HG02759 (cell line): ENCODE data around the gene CHST12.
A peak's percentile ranks its signal among the peaks of the same experiment; 100 is the strongest.

Source experiments
- ATAC-seq: cut with Tn5 transposase; IDR thresholded peaks from one replicate; pipeline ENCODE4 v1.9.1; 2021; ENCODE audit warnings: mild to moderate bottlenecking, moderate library complexity; ENCODE audit not compliant: unreplicated experiment

CHST12 gene

DNA sequence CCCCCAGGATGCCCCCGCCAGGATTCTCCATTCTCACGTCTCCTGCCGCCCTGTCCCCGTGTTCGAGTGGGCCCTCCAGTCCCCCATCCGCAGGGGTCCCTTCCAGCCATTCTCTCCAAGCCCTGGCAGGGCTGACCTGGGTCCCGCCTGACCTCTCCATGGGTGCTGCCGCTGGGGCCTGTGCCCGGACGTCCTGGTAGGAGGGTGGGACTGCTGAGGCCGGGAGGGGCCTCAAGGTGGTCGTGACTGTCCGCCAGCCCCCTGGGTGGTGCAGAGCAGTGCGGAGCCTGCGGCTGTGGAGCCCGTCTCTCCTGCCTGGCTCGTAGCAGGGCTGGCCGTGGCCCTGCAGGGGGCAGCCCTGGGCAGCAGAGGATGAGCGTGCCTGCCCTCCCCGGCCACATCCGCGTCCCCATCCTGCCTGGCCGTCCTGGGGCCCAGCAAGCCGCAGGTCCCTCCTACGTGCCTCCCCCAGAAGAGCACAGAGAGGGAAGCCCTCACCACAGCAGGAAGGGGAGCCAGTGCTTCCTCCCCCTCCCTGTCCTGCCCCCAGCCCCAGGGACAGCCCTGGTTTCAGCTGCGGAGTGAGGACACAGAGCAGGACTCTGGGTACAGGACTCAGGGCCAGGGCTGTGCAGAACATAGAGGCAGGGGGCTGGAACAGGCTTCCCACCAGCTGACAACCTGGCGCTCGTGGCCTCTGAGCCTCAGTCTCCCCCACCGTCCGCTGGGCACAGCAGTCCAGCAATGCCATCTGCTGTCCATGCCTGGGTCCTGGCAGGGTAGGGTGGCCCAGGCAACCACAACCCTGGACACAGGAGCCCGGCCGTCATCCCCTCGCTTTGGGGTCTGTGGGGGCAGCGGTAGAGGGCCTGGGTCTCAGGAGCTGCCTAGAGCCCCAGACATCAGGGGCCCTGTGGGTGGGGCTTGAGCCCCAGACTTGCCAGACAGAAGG, 74.3 kb downstream of the CHST12 start:
- peak; percentile 57 for ATAC-seq

DNA sequence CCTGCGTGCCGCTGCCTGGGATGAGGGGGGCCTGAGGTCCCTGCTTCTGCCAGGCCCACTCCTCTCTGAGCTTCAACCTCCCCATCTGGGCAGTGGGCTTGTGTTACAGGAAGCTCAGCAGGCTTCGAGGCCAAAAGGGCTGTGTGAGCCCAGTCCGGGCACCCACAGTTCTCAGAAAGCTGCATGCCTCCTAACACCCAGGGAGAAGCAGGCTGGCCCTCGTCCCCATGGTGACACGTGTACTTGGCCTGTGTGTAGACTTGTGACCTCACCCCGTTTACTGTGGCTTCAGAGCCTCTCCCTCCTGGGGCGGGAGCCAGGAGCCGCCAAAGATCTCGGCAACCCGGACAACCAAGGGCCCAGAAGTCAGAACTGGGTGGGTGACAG, 75.0 kb downstream of the CHST12 start:
- ATAC-seq = no peak

DNA sequence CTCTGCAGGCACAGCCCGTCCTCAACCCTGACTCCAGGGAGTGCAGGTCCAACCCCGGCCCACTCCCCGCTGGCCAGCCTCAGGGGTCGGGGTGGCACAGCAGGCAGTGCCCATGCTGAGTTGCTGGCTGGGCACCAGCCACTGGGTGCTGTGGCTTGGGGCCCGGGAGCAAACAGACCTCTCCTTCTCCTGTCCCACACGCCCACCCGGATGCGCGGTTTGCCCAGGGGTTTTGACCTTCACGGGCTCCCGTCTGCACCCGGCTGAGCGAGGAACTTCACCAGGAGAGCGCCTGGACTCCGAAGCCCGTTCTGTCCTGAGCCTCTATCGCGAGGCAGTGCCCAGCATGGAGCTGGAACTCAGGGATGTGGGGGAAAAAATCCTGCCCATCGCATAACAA, 75.4 kb downstream of the CHST12 start:
- ATAC-seq = no peak

DNA sequence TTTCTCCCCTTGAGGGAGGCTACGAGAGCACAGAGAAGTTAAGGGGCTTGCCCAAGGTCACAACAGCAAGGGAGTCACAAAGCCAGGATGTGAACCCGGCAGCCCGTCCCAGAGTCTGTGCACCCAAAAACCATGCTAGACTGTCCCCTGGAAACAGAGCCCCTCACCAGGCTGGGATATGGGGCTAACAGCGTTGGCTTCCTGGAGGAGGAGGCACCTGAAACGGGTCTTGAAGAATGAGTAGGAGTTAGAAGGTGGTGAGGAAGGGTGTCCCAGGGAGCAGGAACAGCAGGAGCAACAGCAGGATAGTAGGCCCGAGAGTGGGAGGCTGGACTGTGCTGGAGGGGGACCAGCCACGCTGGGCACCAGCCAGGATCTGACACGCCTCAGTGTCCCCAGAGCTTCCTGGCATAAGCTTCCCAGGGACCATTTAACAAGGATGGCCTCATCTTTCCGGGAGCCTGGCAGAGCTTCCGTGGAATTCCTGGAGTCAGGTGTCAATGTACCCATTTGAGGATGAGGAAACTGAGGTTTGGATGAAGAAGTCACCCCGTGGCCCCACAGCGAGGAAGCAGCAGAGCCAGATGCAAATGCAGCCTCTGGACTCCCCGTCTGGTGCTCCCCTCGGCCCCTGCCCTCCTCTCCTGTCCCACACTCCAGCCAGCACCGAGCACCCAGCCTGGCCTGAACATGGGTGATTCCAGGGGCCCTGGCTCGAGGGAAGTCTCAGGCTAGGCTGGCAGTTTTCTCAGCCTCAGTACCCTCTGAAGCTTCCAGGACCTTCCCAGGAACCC, 76.1 kb downstream of the CHST12 start:
- ATAC-seq = no peak

DNA sequence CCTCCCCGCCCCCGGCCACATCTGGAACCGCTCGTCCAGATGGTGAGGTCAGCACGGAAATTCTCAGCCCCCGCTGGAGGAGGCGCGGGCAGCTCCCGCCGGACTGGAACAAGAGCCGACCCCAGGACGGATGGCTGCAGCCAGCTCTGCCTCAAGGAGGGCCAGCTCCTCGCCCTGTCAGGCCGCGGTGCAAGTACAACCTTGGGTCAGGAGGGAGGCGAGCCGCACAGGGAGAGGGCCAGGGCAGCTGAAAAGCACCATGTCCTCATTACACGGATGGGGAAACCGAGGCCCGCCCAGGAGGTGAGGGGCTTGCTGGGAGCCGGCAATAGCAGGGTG, 76.6 kb downstream of the CHST12 start:
- no peak for ATAC-seq

DNA sequence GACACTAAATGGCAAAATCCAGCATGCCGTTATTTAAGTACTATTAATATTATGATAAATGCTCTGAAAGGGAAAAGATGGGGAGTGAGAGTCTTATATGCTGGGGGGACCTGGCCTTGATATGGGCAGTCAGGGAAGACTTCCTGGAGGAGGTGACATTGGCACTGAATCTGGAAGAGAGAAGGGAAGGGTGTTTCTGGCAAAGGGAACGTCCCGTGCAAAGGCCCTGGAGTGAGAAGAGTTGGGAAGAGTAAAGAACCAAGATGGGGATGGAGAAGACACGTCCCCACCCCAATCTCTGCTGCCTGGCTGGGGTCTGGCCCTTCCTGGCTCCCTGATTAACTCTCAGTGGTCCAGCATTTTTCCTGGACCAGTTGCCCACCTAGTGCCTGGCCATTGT, 77.8 kb downstream of the CHST12 start:
- no peak for ATAC-seq

DNA sequence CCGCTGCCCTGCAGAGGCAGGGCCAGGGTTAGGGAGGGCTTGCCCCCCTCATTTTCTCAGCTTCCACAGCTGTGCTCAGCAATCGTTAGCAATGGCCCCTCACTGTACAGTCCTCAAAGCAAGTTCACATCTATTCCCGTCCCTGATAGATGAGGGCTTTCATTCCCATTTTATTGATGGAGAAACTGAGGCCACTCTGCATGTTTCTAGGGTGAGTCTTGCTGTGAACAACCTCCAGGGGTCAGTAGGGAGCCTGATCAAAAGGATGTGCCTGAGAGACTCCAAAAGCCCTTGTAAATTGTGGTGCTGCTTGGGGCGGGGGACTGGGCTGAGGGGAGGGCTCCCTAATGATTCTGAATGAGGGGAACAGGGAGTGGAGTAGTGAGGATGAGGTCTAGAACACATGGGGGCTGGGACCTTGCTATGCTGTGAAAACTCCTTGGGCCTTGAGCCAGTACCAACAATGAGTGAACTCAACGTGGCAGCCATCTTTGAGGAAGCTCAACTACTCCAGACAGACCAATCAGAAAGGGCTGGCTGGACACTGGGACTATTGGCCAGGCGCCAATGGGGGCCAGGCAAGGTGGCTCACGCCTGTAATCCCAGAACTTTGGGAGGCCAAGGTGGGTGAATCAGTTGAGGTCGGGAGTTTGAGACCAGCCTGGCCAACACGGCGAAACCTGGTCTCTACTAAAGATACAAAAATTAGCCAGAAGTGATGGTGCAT, 79.5 kb downstream of the CHST12 start:
- no peak for ATAC-seq

DNA sequence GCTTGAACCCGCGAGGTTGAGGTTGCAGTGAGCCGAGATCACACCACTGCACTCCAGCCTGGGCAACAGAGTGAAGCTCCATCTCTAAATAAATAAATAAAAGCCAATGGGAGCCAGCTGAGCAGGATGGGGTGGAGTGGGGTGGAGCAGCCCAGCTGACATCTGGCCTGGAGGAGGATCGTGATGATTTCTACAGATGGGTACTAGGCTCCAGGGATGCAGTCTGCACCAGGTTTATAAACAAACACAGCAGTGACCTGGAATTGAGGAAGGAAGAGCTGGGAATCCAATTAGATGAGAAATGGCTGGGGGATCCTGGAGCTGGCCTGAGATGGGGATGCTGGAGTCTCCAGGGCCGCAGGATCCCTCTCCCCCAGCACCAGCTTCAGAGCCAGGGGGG, 80.1 kb downstream of the CHST12 start:
- no peak for ATAC-seq

DNA sequence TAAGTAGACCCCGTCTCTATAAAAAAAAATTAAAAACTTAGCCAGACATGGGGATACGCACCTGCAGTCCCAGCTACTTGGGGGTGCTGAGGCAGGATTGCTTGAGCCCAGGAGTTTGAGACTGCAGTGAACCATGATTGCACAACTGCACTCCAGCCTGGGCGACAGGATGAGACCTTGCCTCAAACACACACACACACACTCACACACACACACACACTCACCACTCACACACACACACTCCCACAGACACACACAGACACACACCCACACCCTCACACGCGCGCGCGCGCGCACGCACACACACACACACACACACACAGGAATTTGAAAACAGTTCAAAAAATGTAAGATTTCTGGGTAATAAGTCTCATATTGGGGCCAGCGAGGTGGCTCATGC, 81.5 kb downstream of the CHST12 start:
- ATAC-seq = no peak

DNA sequence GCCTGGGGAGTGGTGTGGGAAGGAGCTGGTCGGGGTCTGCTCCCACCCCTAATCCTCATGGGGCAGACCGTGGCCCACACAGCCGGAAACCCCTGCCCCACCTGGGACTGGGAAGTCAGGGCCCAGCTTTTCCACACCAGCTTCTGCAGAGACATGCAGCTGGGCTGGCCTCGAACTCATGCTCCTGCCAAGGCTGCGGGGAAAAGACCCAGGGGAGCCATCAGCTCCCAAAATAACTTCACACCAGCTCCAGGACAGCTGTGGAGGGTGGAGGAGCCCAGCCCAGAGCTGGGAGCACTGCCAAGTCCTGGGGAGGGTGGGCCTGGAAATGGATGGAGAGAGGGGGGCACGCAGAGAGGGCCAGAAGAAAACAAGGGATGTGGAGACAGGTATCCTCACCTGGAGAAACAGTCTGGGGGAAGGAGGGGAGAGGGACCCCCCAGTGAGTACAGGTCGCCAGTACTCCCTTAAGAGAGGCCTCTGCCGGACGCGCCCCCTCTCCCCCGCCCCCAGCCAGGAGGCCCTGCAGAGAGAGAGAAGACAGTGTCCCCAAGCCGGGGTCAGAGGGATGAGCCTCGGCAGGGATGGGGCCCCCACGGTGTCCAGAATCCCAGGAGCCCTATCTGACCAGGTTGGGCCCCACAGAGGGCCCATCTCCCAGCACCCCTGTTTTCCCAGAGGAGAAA, 84.3 kb downstream of the CHST12 start:
- ATAC-seq = no peak

DNA sequence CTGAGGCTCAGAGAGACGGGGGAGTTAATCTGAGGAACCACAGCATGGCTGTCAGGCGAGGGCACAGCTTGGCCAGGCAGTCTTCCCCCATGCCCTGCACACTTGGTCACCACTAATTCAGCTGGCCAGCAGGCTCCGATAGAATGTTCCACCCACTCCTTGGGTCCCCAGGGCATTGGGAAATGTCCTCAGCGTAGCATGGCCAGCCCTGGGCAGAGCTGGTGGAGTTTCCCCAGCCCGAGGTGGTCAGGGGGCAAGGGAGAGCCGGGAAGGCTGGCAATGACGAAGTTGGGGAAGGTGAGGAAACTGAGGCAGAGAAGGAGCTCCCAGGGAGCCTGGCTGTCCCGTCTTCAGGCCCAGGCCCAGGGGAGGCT, 84.8 kb downstream of the CHST12 start:
- ATAC-seq = no peak

DNA sequence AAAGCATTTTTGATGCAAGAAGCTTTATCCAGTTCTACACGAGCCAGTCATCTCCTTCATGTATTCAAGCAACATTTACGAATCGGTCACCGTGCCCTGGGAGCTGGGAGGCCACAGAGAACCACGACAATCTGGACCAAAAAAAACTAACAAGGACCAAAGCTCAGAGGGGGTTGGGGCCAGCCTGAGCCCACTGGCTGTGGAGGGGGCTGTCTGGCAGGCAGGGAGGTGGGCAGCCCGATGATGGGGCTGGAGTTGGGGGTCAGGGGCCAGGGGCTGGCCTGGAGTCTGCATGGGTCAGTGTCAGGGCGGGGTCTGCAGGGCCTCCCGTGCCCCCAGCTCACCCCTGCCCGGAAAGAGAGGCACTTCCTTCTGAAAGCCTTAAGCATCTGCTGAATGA, 85.3 kb downstream of the CHST12 start:
- no peak for ATAC-seq

DNA sequence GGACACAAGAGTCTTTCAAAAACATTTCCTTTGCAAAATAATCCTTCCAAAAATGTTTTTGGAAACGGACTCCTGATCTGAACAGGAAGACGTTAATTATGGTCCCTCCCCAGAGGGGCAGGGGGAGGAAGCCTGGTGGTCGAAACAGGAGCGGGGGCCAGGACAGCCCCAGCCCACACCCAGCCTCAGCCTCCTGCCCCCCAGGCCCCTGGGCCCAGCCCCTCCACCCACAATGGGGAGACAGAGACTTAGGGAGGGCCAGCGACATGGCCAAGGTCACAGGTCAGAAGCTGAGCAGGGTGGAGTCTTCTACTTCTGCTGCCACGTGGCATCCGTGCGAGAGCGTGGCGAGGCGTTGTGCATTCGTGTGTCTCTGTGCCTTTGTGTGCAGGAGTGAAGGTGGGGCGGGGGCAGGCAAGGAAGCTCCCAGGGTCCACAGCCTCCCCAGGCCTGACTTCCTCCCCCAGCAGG, 86.8 kb downstream of the CHST12 start:
- ATAC-seq = no peak

DNA sequence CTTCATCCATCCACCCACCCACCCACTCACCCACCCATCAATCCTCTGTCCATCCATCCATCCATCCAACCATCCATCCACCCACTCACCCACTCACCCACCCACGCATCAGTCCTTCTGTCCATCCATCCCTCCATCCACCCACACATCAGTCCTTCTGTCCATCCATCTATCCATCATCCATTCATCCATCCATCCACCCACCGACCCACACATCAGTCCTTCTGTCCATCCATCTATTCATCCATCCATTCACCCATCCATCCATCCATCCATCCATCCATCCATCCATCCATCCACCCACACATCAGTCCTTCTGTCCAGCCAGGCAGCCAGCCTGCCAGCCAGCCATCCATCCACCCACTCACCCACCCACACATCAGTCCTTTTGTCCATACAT, 88.6 kb downstream of the CHST12 start:
- ATAC-seq = no peak

DNA sequence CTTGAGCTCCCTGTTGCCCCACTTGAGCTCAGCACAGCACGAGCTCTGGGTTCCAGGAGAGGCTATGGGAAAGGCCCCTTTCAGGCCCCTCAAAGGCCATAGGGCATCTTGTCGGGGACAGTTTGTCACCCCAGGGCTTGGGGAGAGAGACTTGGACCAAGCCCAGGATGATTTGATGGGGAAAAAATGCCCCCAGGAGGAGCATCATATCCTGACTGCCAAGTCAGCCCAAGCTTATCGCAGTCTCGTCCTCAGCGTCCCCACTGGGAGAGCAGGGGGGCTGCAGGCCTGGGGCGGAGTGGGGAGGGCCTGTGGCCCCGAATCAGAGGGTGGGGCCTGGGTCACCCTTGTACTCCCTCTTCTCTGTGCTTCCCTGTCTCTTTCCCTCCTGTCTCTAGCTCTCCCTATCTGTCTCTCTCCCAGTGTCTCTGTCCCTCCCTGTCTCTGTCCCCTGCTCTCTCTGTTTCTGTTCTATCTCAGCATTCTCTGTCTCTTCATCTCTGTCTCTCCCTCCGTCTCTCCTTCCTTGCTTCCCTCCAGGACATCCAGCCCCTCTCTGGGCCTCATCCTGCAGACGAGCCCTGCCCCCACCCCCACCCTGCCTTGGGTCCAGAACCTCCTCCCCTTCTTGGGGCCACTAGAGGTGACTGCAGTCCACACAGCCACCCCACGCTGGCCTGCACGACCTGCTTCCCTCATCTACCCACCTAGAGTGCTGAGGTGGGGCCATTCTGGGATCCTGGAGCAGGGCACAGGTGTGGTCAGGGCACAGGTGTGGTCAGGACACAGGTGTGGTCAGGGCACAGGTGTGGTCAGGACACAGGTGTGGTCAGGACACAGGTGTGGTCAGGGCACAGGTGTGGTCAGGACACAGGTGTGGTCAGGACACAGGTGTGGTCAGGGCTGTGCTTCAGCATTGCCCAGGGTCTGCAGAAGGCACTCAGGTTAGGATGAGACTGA, 90.1 kb downstream of the CHST12 start:
- ATAC-seq = no peak

DNA sequence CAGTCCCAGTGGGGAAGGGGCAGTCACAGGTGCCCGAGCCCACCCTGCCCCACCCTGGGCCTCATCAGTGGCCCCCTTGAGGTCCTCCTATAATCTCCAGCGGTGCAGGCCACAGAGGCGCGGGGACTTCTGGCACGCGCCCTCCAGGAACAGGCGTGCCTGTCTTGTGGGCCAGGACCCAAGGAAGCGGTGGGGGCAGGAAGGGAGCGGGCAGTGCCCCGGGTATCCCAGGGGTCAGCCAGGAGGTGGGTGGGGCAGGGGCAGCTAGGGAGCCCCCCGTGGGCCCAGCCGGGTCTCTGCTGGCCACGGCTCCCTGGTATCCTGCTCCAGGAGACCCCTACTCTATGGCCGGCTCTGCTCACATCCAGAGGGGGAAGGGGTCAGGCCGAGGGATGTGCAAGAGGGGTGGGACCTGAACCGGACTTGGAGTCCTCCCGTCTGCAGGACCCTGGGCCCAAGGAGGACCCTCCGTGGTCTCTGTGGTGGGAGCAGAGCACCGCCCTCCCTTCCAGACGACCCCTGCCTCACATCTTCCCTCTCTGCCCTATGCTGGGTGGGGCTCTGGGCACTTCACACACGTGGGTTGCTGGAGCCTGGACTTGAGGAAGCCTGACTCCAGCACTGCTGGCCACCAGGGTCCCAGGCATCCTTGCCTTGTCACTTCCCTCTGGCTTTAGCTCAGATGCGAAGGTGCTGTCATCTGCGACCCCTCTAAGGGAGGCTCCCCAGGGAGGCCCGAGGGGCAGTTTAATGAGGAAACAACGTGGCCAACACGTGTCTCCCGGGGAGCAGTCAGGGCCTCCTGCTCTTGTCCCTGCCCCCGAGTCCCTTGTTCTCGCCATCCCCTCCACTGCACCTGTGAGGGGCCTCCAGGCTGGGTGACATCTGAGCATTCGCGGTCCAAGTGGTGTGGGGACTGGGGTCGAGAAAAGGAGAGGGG, 91.0 kb downstream of the CHST12 start:
- ATAC-seq = no peak

DNA sequence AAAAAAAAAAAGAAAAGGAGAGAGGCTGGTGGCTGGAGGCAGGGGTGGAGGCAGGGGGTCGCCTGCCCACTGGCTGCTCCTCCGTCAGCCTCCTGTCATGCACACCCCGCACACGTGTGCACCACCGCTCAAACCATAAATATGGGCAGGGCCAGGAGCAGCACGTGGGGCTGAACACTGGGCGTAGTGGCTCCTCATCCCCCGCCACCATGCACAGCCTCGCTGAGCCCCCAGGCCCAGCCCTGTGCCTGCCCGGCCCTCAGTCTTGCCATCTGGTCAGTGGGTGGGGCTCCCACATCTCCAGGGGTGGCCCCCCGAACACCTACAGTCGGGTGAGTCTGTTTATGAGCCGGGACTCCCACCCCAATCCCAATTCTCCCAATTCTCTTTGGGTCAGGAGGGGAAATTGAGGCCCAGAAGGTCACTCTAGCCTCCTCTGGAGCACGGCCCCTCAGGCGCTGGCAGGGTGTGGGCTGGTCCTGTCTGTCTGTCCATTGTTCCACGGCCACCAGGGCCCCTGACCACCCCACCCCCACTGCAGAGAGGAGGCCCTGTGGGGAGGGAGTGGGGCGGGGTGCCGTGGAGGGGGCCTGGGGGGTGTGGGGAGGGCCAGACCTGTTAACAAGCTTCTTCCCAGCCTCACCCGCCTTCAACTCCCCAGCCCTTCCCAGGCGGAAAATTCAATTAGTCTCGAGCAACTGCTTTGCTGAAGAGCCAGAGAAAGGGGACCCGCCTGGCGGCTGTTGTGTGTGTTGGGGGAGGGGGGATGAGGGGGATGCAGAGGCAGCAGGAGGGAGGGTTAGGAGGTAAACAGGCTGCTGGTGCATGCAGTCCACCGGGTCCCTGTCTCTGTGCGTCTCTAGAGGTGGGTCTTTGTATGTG, 92.2 kb downstream of the CHST12 start:
- no peak for ATAC-seq

DNA sequence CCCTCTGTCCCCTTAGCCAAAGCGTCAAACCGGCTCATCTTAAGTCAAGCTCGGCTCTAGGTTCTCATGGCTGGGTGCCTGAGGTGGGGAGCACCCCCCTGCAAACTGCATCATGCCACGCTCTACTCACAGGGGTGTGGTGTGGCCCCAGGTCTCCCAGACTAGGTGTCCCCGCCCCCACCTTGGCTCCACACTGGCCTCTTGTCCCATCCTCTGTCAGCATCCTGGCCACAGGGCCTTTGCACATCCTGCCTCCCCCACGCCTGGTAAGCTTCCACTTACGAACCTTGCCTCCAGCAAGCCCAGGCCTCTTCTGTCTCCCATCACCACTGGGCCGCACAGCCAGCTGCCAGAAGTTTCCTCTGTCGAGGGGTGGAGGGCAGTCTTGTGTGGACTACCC, 93.0 kb downstream of the CHST12 start:
- ATAC-seq = no peak
